Neural cell (in vitro differentiated cells): ENCODE data around the gene SIX1. TPM values are rescaled to one million over a fixed set of nuclear protein-coding genes. Genes with fewer than 3 reads are reported as not detected.

Experiments
- H2AFZ ChIP-seq: fragments of 200-600, 300-800 bp; sonication (generic), shearing (Covaris generic); 2 replicates; pipeline ENCODE4 v1.6.0; 2014; ENCODE audit warnings: low read depth, mild to moderate bottlenecking, antibody characterized with exemption, low read length, moderate library complexity
- H3F3A ChIP-seq: fragments of 200-600 bp; shearing (Covaris generic); 2 replicates; pipeline ENCODE4 v1.6.1; 2016; ENCODE audit warnings: mild to moderate bottlenecking, moderate library complexity, mixed read lengths, antibody characterized with exemption, low read length; ENCODE audit not compliant: insufficient read depth, poor library complexity, severe bottlenecking
- H3K27ac ChIP-seq: fragments of 200-600, 300-800 bp; sonication (generic), shearing (Covaris generic); 2 replicates; pipeline ENCODE4 v1.5.1; 2014; ENCODE audit warnings: mild to moderate bottlenecking, low read length, moderate library complexity
- H3K27me3 ChIP-seq: fragments of 300-800, 200-600 bp; sonication (generic), shearing (Covaris generic); 2 replicates; pipeline ENCODE4 v1.6.0; 2014; ENCODE audit warnings: mild to moderate bottlenecking, low read depth, low read length, moderate library complexity; ENCODE audit not compliant: insufficient read depth
- H3K36me3 ChIP-seq: fragments of 300-800, 200-600 bp; sonication (generic), shearing (Covaris generic); 2 replicates; pipeline ENCODE4 v1.5.1; 2014; ENCODE audit warnings: mild to moderate bottlenecking, antibody characterized with exemption, low read length, moderate library complexity; ENCODE audit not compliant: insufficient read depth
- H3K4me2 ChIP-seq: fragments of 300-800, 200-600 bp; sonication (generic), shearing (Covaris generic); 2 replicates; pipeline ENCODE4 v1.6.0; 2014; ENCODE audit warnings: mild to moderate bottlenecking, low read length
- H3K4me3 ChIP-seq: fragments of 300-800, 200-600 bp; sonication (generic), shearing (Covaris generic); 2 replicates; pipeline ENCODE4 v1.5.1; 2014; ENCODE audit warnings: mild to moderate bottlenecking, low read length, moderate library complexity
- H3K79me2 ChIP-seq: fragments of 200-600 bp; shearing (Covaris generic); replicated peaks from 2 replicates; pipeline ENCODE4 v1.6.0; 2014; ENCODE audit warnings: mild to moderate bottlenecking, low read length, moderate library complexity; ENCODE audit not compliant: insufficient read depth
- H3K9ac ChIP-seq: fragments of 300-800, 200-600 bp; sonication (generic), shearing (Covaris generic); 2 replicates; pipeline ENCODE4 v1.6.1; 2016; ENCODE audit warnings: mild to moderate bottlenecking, low read length, mixed read lengths
- H3K9me2 ChIP-seq: fragments of 200-600 bp; shearing (Covaris generic); 2 replicates; pipeline ENCODE4 v1.6.1; 2016; ENCODE audit warnings: mild to moderate bottlenecking, low read length, mixed read lengths; ENCODE audit not compliant: insufficient read depth
- H3K9me3 ChIP-seq: fragments of 200-600, 300-800 bp; sonication (generic), shearing (Covaris generic); 2 replicates; pipeline ENCODE4 v1.6.1; 2016; ENCODE audit warnings: mild to moderate bottlenecking, mixed run types, low read length, moderate library complexity, mixed read lengths
- H4K20me1 ChIP-seq: fragments of 200-600 bp; shearing (Covaris generic); 2 replicates; pipeline ENCODE4 v1.6.1; 2016; ENCODE audit warnings: mild to moderate bottlenecking, mixed run types; ENCODE audit not compliant: insufficient read depth
- EP300 ChIP-seq: fragments of 450-650 bp; conservative IDR thresholded peaks from 2 replicates; pipeline ENCODE4 v1.6.1; 2014; ENCODE audit warnings: antibody characterized with exemption, mild to moderate bottlenecking, moderate library complexity; ENCODE audit not compliant: poor library complexity, severe bottlenecking
- EZH2 ChIP-seq: fragments of 200-600, 300-800 bp; shearing (Covaris generic), sonication (generic); IDR thresholded peaks from 2 replicates; pipeline ENCODE4 v1.6.1; 2014; ENCODE audit warnings: antibody characterized with exemption, low read length, borderline replicate concordance, mild to moderate bottlenecking; ENCODE audit not compliant: insufficient read depth, poor library complexity, severe bottlenecking
- MXI1 ChIP-seq: fragments of 450-650 bp; conservative IDR thresholded peaks from 2 replicates; pipeline ENCODE4 v1.6.1; 2014; ENCODE audit warnings: antibody characterized with exemption, mild to moderate bottlenecking; ENCODE audit not compliant: poor library complexity, severe bottlenecking
- POLR2AphosphoS5 ChIP-seq: IDR thresholded peaks from 2 replicates; pipeline ENCODE4 v1.6.1; 2012
- RAD21 ChIP-seq: fragments of 450-650 bp; conservative IDR thresholded peaks from 2 replicates; pipeline ENCODE4 v1.6.1; 2014; ENCODE audit warnings: antibody characterized with exemption, mild to moderate bottlenecking, moderate library complexity
- SMC3 ChIP-seq: fragments of 450-650 bp; conservative IDR thresholded peaks from 2 replicates; pipeline ENCODE4 v1.6.1; 2014; ENCODE audit warnings: antibody characterized with exemption, mild to moderate bottlenecking, moderate library complexity; ENCODE audit not compliant: poor library complexity
- TAF1 ChIP-seq: IDR thresholded peaks from 2 replicates; pipeline ENCODE4 v1.6.1; 2012; ENCODE audit warnings: low read depth
- polyA plus RNA-seq: library from polyadenylated mRNA; depleted of rRNA; stranded (reverse); fragments of >200 nt; gene quantifications from 2 replicates; pipeline ENCODE4 v1.2.3, GENCODE V29; 2014
- TF ChIP-seq, protein P1 (sequence below): IDR thresholded peaks from 2 replicates; pipeline ENCODE4 v1.6.1; 2012; ENCODE audit warnings: borderline replicate concordance
- TF ChIP-seq, protein P2 (sequence below): fragments of 450-650 bp; IDR thresholded peaks from 2 replicates; pipeline ENCODE4 v1.5.1; 2014; ENCODE audit warnings: antibody characterized with exemption, mild to moderate bottlenecking, moderate library complexity; ENCODE audit not compliant: poor library complexity, severe bottlenecking

SIX1 gene
- polyA plus RNA-seq, 1 donor from 2014 or later, result not detected

DNA sequence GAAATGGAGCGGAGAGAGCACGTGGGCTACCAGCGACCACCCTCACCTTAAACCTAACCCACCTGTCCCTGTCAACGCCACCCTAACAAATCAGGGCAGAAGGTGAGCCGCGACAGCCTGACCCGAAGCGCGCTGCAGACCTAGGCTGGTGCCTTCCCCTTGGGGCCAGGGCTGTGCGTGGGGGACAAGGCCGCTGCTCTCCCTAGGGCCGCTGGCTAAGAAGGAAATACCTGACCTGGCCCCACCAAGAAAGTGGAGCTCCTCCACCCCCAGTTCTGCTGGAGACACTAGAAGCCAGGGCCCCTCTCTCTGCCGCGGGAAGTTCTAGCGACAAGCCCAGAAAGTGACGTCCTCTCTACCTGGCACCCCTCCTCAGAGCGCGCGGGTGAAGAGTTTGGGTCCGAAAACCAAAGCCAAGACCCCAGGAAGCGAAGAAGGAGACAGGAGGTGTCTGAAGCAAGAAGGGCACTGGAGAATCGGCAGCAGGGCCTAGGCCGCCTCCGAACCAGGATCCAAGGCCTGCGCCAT, 7.5 kb downstream of the SIX1 start:
- H3K9me2 ChIP-seq, result no peaks in the 10 kb centered on the region
- no peaks in the 10 kb centered on the region for H3F3A ChIP-seq
- H3K36me3 ChIP-seq, result no peaks in the 10 kb centered on the region
- H3K4me3 ChIP-seq, result no peak overlapping the region
- H3K4me2 ChIP-seq, result no peak overlapping the region
- H3K79me2 ChIP-seq, result no peaks in the 10 kb centered on the region
- no peak overlapping the region for H3K27ac ChIP-seq
- H2AFZ ChIP-seq, result no peak overlapping the region
- TF ChIP-seq, protein P1, sequence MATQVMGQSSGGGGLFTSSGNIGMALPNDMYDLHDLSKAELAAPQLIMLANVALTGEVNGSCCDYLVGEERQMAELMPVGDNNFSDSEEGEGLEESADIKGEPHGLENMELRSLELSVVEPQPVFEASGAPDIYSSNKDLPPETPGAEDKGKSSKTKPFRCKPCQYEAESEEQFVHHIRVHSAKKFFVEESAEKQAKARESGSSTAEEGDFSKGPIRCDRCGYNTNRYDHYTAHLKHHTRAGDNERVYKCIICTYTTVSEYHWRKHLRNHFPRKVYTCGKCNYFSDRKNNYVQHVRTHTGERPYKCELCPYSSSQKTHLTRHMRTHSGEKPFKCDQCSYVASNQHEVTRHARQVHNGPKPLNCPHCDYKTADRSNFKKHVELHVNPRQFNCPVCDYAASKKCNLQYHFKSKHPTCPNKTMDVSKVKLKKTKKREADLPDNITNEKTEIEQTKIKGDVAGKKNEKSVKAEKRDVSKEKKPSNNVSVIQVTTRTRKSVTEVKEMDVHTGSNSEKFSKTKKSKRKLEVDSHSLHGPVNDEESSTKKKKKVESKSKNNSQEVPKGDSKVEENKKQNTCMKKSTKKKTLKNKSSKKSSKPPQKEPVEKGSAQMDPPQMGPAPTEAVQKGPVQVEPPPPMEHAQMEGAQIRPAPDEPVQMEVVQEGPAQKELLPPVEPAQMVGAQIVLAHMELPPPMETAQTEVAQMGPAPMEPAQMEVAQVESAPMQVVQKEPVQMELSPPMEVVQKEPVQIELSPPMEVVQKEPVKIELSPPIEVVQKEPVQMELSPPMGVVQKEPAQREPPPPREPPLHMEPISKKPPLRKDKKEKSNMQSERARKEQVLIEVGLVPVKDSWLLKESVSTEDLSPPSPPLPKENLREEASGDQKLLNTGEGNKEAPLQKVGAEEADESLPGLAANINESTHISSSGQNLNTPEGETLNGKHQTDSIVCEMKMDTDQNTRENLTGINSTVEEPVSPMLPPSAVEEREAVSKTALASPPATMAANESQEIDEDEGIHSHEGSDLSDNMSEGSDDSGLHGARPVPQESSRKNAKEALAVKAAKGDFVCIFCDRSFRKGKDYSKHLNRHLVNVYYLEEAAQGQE, result no peak
- no peak for TF ChIP-seq EZH2
- TF ChIP-seq SMC3, result no peak
- TF ChIP-seq EP300, result no peak
- TF ChIP-seq MXI1, result no peak
- TF ChIP-seq RAD21, result no peak
- TF ChIP-seq TAF1, result no peak
- TF ChIP-seq, protein P2, sequence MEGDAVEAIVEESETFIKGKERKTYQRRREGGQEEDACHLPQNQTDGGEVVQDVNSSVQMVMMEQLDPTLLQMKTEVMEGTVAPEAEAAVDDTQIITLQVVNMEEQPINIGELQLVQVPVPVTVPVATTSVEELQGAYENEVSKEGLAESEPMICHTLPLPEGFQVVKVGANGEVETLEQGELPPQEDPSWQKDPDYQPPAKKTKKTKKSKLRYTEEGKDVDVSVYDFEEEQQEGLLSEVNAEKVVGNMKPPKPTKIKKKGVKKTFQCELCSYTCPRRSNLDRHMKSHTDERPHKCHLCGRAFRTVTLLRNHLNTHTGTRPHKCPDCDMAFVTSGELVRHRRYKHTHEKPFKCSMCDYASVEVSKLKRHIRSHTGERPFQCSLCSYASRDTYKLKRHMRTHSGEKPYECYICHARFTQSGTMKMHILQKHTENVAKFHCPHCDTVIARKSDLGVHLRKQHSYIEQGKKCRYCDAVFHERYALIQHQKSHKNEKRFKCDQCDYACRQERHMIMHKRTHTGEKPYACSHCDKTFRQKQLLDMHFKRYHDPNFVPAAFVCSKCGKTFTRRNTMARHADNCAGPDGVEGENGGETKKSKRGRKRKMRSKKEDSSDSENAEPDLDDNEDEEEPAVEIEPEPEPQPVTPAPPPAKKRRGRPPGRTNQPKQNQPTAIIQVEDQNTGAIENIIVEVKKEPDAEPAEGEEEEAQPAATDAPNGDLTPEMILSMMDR, result no peak
- TF ChIP-seq POLR2AphosphoS5, result no peak
- H3K9me3 ChIP-seq, result no peaks in the 10 kb centered on the region
- H3K27me3 ChIP-seq, result peaks cover 100% of the 10 kb centered on the region
- no peaks in the 10 kb centered on the region for H4K20me1 ChIP-seq
- no peak overlapping the region for H3K9ac ChIP-seq

DNA sequence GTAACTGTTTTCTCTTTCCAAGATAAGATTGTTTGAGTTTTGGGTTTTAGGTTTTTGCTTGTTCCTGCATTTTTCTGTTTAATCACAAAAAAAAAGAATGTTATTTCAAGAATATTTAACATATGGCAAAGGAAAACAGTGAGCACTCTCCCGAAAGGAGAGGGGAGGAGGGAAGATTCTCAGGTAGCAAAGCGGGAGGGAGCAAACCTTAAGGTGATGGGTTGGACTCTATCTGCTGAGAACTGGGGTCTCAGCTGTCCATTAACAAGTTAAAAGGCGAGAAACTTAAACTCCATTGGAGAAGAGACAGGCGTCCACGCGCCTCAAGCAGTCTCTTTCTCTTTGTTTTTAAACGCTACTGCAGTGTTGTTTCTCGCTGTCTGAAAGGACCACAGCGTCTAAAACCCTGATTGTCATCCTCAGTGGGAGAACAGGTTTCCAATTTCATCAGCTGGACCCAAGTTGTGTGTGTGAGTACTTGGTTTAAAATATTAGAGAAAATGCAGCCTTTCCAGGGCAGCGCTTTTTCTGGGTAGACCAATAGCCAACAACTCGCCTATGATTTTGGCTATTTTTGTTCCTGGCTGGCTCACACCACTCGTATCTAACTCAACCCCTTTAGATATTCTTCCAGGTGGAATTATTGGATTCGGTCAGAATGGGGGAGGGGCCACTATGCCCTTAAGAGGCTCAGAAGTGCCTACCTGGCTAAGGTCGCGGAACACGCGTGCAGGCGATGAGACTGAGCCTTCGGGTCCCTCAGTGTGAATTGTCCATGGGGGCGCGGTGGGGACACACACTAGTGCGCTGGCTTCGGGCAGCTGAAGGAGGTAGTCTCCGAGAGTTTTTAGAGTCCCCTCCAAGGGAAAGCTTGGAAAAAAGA, 8.2 kb downstream of the SIX1 start:
- no peak overlapping the region for H2AFZ ChIP-seq
- no peaks in the 10 kb centered on the region for H3F3A ChIP-seq
- H3K4me3 ChIP-seq, result no peak overlapping the region
- no peak overlapping the region for H3K4me2 ChIP-seq
- H3K79me2 ChIP-seq, result no peaks in the 10 kb centered on the region
- H4K20me1 ChIP-seq, result no peaks in the 10 kb centered on the region
- no peak for TF ChIP-seq SMC3
- TF ChIP-seq EZH2, result no peak
- no peak for TF ChIP-seq MXI1
- H3K9me2 ChIP-seq, result no peaks in the 10 kb centered on the region
- no peak overlapping the region for H3K27ac ChIP-seq
- H3K36me3 ChIP-seq, result no peaks in the 10 kb centered on the region
- H3K27me3 ChIP-seq, result peaks cover 100% of the 10 kb centered on the region
- H3K9me3 ChIP-seq, result no peaks in the 10 kb centered on the region
- no peak overlapping the region for H3K9ac ChIP-seq
